Umbilical cord (tissue), 2 donors: Measurements from ENCODE around the gene SNPH. TPM values are rescaled to one million over a fixed set of nuclear protein-coding genes. Genes with fewer than 3 reads are reported as not detected.
"Not testable (repeated sequence)": the region's sequence is repeated elsewhere in the genome, so short reads cannot be mapped to it uniquely, and the experiment has no call there.

Experiments
- DNase-seq: peaks from one replicate; pipeline ENCODE4 v3.0.0-alpha.2; 2015; ENCODE audit warnings: low spot score
- total RNA-seq: library from RNA; depleted of rRNA; stranded (reverse); fragments of >200 nt; gene quantifications from one replicate; pipeline ENCODE4 v1.2.3, GENCODE V29; 2014; ENCODE audit warnings: low replicate concordance; ENCODE audit not compliant: insufficient read depth

Gene SNPH
- total RNA-seq, 1 donor from 2014 or later = 1.9 TPM

GRCh38 chr20:1338801-1339200 lies 72.7 kb downstream of the SNPH start:
- no peak for DNase-seq

GRCh38 chr20:1341561-1342265 lies 75.6 kb downstream of the SNPH start:
- DNase-seq = no peak

- DNase-seq = not testable (repeated sequence)
These were observed 77.5 kb downstream of the SNPH start for GRCh38 chr20:1343446-1344124.

GRCh38 chr20:1345030-1345755 lies 79.1 kb downstream of the SNPH start:
- DNase-seq = no peak

- no peak for DNase-seq
These were observed 79.6 kb downstream of the SNPH start for GRCh38 chr20:1345756-1346093.

- DNase-seq = no peak
These were observed 80.3 kb downstream of the SNPH start for GRCh38 chr20:1346315-1346969.

- no peak for DNase-seq
These were observed 87.9 kb downstream of the SNPH start for GRCh38 chr20:1353956-1354355.

GRCh38 chr20:1357921-1358671 lies 92.0 kb downstream of the SNPH start:
- no peak for DNase-seq

Other genes starting within 250 kb of the SNPH start
- 14.9 TPM for gene PSMF1, start 147.7 kb upstream of the SNPH start, total RNA-seq
- 3.4 TPM for gene TMEM74B, start 81.3 kb upstream of the SNPH start, total RNA-seq
- 1.2 TPM for gene C20orf202, start 62.8 kb upstream of the SNPH start, total RNA-seq
- gene RAD21L1, start 40.2 kb upstream of the SNPH start, total RNA-seq = 19.5 TPM
- 7.9 TPM for gene SDCBP2, start 62.8 kb downstream of the SNPH start, total RNA-seq
- gene FKBP1A, start 126.8 kb downstream of the SNPH start, total RNA-seq = 68.6 TPM
- 40.9 TPM for gene NSFL1C, start 200.6 kb downstream of the SNPH start, total RNA-seq
- gene SIRPB2, start 225.1 kb downstream of the SNPH start, total RNA-seq = 16.9 TPM